K562 (cell line): ENCODE measurements around the gene IBA57. TPM values are rescaled to one million over a fixed set of nuclear protein-coding genes. Genes with fewer than 3 reads are reported as not detected.
"Not testable (repeated sequence)": the region's sequence is repeated elsewhere in the genome, so short reads cannot be mapped to it uniquely, and the experiment has no call there.

Source experiments
- CREB1 ChIP-seq, 2 experiments: sonication (generic) in 1 of 2; formaldehyde crosslinking in 1 of 2; IDR thresholded peaks; 2 replicates each; pipeline versions ENCODE4 v1.6.1 to v1.8.0; 2012 to 2022; ENCODE audit warnings: inconsistent platforms in 1 of 2, mild to moderate bottlenecking in 1 of 2, missing genetic modification reagents in 1 of 2, moderate library complexity in 1 of 2
- CREM ChIP-seq: IDR thresholded peaks from 2 replicates; pipeline ENCODE4 v1.6.1; 2014; ENCODE audit warnings: antibody characterized with exemption, low read depth
- FIP1L1 ChIP-seq: fragments of 200-400 bp; formaldehyde crosslinking; IDR thresholded peaks from 2 replicates; pipeline ENCODE4 v1.6.1; 2018; ENCODE audit warnings: mild to moderate bottlenecking, low read depth, low read length; ENCODE audit not compliant: poor library complexity, severe bottlenecking
- POLR2G ChIP-seq: fragments of 200-400 bp; formaldehyde crosslinking; IDR thresholded peaks from 2 replicates; pipeline ENCODE4 v1.6.1; 2017; ENCODE audit warnings: low read depth, mild to moderate bottlenecking, antibody characterized with exemption, low read length, moderate library complexity
- RBFOX2 ChIP-seq: fragments of 200-400 bp; formaldehyde crosslinking; IDR thresholded peaks from 2 replicates; pipeline ENCODE4 v1.6.1; 2017; ENCODE audit warnings: low read depth, mild to moderate bottlenecking, low read length, moderate library complexity
- SP1 ChIP-seq: sonication (generic); formaldehyde crosslinking; IDR thresholded peaks from 2 replicates; pipeline ENCODE4 v1.8.1; 2022; ENCODE audit warnings: mild to moderate bottlenecking, missing genetic modification reagents
- polyA plus RNA-seq, 8 experiments: library from polyadenylated mRNA; depleted of rRNA in 4 of 8; stranded (reverse) in 5 of 8; unstranded in 3 of 8; fragments of >200 nt; fragmentation: Nextera tagmentation in 2 of 8; fragmentation: Illumina TruSeq in 1 of 8; extraction: Ambion mirVana in 2 of 8; extraction: Trizol in 1 of 8; gene quantifications; 2 replicates each; pipeline versions ENCODE4 v1.2.1 to v1.2.3, GENCODE V29; 2011 to 2014; ENCODE audit warnings: inconsistent platforms in 1 of 8, missing spikeins in 1 of 8
- total RNA-seq, 7 experiments: library from RNA; depleted of rRNA in 6 of 7; stranded (reverse); fragments of >200 nt in 6 of 7; fragmentation: Illumina TruSeq in 2 of 7; extraction: Trizol in 2 of 7; gene quantifications; 2 replicates each; pipeline versions ENCODE4 v1.2.1 to v1.2.3, GENCODE V29; 2011 to 2021; ENCODE audit warnings: low replicate concordance in 1 of 7
- TF ChIP-seq, protein P1 (sequence below): fragments of 250-450 bp; sonication (Bioruptor Pico); IDR thresholded peaks from 2 replicates; pipeline ENCODE4 v1.4.0; 2020

IBA57 gene
- total and polyA plus RNA-seq, 9 of the 15 experiments (the other 6 are each of a cell fraction or from before 2014, with no cell fraction given): 0.77 to 15.5 (median 2.7) TPM

DNA sequence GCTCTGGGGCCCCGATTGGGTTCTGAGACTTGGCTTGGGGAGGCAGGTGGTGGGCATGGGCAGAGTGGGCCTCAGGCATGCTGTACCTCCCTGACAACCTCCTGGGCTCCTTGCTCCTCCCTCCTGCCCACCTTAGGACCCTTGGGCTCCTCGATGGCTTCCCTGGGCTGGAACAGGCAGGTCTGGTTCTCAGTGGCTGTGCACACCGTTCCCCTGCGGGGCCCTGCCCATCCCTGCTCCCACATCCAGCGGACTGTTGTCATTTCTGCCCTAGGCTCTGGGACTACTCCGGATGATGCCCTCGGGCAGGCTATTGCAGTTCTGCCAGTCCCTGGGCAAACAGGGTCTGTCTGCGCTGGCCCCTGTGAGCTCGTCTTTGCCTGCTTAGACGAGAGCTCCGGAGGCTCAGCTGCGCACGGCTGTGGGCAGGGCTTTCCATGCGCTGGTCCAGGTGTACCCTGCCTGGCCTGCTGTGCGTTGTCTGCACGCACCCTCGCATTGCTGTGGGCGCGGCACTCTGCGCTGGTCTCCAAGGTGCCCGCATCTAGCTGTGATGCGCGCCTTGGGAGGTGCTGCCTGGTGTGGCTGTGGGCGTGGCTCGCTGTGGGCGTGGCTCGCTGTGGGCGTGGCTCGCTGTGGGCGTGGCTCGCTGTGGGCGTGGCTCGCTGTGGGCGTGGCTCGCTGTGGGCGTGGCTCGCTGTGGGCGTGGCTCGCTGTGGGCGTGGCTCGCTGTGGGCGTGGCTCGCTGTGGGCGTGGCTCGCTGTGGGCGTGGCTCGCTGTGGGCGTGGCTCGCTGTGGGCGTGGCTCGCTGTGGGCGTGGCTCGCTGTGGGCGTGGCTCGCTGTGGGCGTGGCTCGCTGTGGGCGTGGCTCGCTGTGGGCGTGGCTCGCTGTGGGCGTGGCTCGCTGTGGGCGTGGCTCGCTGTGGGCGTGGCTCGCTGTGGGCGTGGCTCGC, 8.2 kb downstream of the IBA57 start (continued):
- TF ChIP-seq, protein P1, sequence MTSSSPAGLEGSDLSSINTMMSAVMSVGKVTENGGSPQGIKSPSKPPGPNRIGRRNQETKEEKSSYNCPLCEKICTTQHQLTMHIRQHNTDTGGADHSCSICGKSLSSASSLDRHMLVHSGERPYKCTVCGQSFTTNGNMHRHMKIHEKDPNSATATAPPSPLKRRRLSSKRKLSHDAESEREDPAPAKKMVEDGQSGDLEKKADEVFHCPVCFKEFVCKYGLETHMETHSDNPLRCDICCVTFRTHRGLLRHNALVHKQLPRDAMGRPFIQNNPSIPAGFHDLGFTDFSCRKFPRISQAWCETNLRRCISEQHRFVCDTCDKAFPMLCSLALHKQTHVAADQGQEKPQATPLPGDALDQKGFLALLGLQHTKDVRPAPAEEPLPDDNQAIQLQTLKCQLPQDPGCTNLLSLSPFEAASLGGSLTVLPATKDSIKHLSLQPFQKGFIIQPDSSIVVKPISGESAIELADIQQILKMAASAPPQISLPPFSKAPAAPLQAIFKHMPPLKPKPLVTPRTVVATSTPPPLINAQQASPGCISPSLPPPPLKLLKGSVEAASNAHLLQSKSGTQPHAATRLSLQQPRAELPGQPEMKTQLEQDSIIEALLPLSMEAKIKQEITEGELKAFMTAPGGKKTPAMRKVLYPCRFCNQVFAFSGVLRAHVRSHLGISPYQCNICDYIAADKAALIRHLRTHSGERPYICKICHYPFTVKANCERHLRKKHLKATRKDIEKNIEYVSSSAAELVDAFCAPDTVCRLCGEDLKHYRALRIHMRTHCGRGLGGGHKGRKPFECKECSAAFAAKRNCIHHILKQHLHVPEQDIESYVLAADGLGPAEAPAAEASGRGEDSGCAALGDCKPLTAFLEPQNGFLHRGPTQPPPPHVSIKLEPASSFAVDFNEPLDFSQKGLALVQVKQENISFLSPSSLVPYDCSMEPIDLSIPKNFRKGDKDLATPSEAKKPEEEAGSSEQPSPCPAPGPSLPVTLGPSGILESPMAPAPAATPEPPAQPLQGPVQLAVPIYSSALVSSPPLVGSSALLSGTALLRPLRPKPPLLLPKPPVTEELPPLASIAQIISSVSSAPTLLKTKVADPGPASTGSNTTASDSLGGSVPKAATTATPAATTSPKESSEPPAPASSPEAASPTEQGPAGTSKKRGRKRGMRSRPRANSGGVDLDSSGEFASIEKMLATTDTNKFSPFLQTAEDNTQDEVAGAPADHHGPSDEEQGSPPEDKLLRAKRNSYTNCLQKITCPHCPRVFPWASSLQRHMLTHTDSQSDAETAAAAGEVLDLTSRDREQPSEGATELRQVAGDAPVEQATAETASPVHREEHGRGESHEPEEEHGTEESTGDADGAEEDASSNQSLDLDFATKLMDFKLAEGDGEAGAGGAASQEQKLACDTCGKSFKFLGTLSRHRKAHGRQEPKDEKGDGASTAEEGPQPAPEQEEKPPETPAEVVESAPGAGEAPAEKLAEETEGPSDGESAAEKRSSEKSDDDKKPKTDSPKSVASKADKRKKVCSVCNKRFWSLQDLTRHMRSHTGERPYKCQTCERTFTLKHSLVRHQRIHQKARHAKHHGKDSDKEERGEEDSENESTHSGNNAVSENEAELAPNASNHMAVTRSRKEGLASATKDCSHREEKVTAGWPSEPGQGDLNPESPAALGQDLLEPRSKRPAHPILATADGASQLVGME (CRISPR knock-in tag): 0 out of 2 replicates have a peak, but pooled peaks have one; percentile 11
- TF ChIP-seq FIP1L1 (peak; percentile 32), CREB1 (IDR thresholded peaks at IDR 0.05) (peak; percentile 53), SP1 (peak; percentile 100), POLR2G (peak; percentile 55; the same call in 1 of the 2 replicates), CREM (peak; percentile 46; the same call in 1 of the 2 replicates), RBFOX2 (peak; percentile 45; the same call in 1 of the 2 replicates)
- TF ChIP-seq CREB1 (CRISPR knock-in tag; IDR thresholded peaks at IDR 0.05): not testable (repeated sequence)
